Kidney (tissue), 14 donors: Measurements from ENCODE around the gene DUSP23. TPM values are rescaled to one million over a fixed set of nuclear protein-coding genes. Genes with fewer than 3 reads are reported as not detected.

Experiments
- DNase-seq, 5 donors: peaks; one replicate each; pipeline ENCODE4 v3.0.0-alpha.2; 2013 to 2020
- FAIRE-seq: peaks from 2 replicates; lab custom pipeline; 2012; peaks lifted over from hg19 to GRCh38; lab: Jason Lieb, UNC
- H3K27ac ChIP-seq, 2 donors: one replicate each; pipeline ENCODE4 v1.7.0; 2013; ENCODE audit warnings: low read depth in 2 of 2, low read length in 2 of 2, inconsistent platforms in 1 of 2
- H3K27me3 ChIP-seq: one replicate; pipeline ENCODE4 v1.7.1; 2013; ENCODE audit warnings: low read length, inconsistent platforms; ENCODE audit not compliant: control insufficient read depth, insufficient read depth
- H3K36me3 ChIP-seq, 3 donors: one replicate each; pipeline versions ENCODE4 v1.7.0 to v1.7.1; 2013; ENCODE audit warnings: low read length in 3 of 3, control low read depth in 1 of 3, inconsistent platforms in 1 of 3; ENCODE audit not compliant: insufficient read depth in 3 of 3, control insufficient read depth in 2 of 3
- H3K4me1 ChIP-seq, 3 donors: one replicate each; pipeline versions ENCODE4 v1.7.0 to v1.7.1; 2013; ENCODE audit warnings: low read length in 3 of 3, inconsistent platforms in 1 of 3, low read depth in 1 of 3; ENCODE audit not compliant: control insufficient read depth in 2 of 3, insufficient read depth in 2 of 3
- H3K4me3 ChIP-seq, 3 donors: one replicate each; pipeline versions ENCODE4 v1.7.0 to v1.8.1; 2013; ENCODE audit warnings: low read length in 3 of 3, control low read depth in 1 of 3, inconsistent platforms in 1 of 3
- H3K9ac ChIP-seq, 3 donors: one replicate each; pipeline versions ENCODE4 v1.7.0 to v1.7.1; 2013; ENCODE audit warnings: low read length in 3 of 3, control low read depth in 1 of 3, inconsistent platforms in 1 of 3
- H3K9me3 ChIP-seq, 3 donors: one replicate each; pipeline versions ENCODE4 v1.7.0 to v1.7.1; 2013; ENCODE audit warnings: low read length in 3 of 3, control low read depth in 1 of 3, inconsistent platforms in 1 of 3; ENCODE audit not compliant: control insufficient read depth in 2 of 3, insufficient read depth in 1 of 3
- CTCF ChIP-seq: IDR thresholded peaks from 3 replicates; pipeline ENCODE4 v1.5.1; 2012; ENCODE audit warnings: mild to moderate bottlenecking, moderate library complexity, borderline replicate concordance; ENCODE audit not compliant: insufficient read depth; ENCODE audit errors: extremely low read depth
- intact Hi-C: fragments of 100-400 bp; cut with DNase I; formaldehyde crosslinking; loops from one replicate; pipeline ENCODE4 v1.11.1; 2022
- polyA plus RNA-seq: library from polyadenylated mRNA; stranded (reverse); fragments of 350-450 nt; fragmentation: Illumina TruSeq; extraction: RNeasy Lipid Tissue Mini Kit (QIAGEN cat#74804); gene quantifications from one replicate; pipeline ENCODE4 v1.2.3, GENCODE V29; 2014; ENCODE audit warnings: low read depth, low replicate concordance; ENCODE audit not compliant: insufficient read depth
- total RNA-seq: library from RNA; stranded (reverse); fragmentation: NEBNext Ultra II Directional; extraction: Animal tissue kit (Norgen Biotek cat#: 25700); gene quantifications from one replicate; pipeline ENCODE4 v1.2.1, GENCODE V29; 2021
- donor health status: control.
- donor health status: control.
- donor health status: control.
- donor health status: control.
- donor health status: control.
- donor health status: DM: yes; HTN: yes; CAD: no.
- donor health status: Normal renal cell carcinoma (clear cell type).

The DUSP23 gene
- total and polyA plus RNA-seq, 2 donors from 2014 or later: 128 to 327 TPM

- Histone ChIP-seq H3K27ac (no peak overlapping the region), H3K36me3 (no peaks in the 10 kb centered on the region), H3K27me3 (no peaks in the 10 kb centered on the region), H3K9me3 (no peaks in the 10 kb centered on the region), H3K4me1 (peaks cover 0 to 2% (median 0%) of the 10 kb centered on the region in 3 donors), H3K9ac (no peak overlapping the region), H3K4me3 (no peak overlapping the region)
- no peak for TF ChIP-seq CTCF
- no peak for FAIRE-seq
- DNase-seq: peak in 1 of 5 donors; percentile 39
- intact Hi-C loops: no loop called here
Observed at GRCh38 chr1:159829822-159830465, 49.2 kb downstream of the DUSP23 start.

GRCh38 chr1:159830722-159831121, 50.0 kb downstream of the DUSP23 start:
- no peak for TF ChIP-seq CTCF
- intact Hi-C loops: no loop called here
- Histone ChIP-seq H3K27ac (no peak overlapping the region), H3K36me3 (no peaks in the 10 kb centered on the region), H3K4me3 (no peak overlapping the region), H3K9ac (no peak overlapping the region), H3K9me3 (no peaks in the 10 kb centered on the region), H3K4me1 (peaks cover 0 to 2% (median 0%) of the 10 kb centered on the region in 3 donors), H3K27me3 (no peaks in the 10 kb centered on the region)
- DNase-seq (no peak), FAIRE-seq (no peak)

GRCh38 chr1:159831412-159832141, 50.8 kb downstream of the DUSP23 start:
- Histone ChIP-seq H3K4me3 (no peak overlapping the region), H3K27ac (no peak overlapping the region), H3K27me3 (no peaks in the 10 kb centered on the region), H3K4me1 (no peaks in the 10 kb centered on the region), H3K9ac (no peak overlapping the region), H3K9me3 (no peaks in the 10 kb centered on the region), H3K36me3 (no peaks in the 10 kb centered on the region)
- FAIRE-seq: no peak
- no peak for DNase-seq
- intact Hi-C loops: no loop called here
- no peak for TF ChIP-seq CTCF

Other genes starting within 250 kb of the DUSP23 start
- not detected for gene OR10J5, start 245.0 kb upstream of the DUSP23 start, total RNA-seq
- not detected for gene OR10J5, start 245.0 kb upstream of the DUSP23 start, polyA plus RNA-seq
- not detected for gene APCS, start 193.1 kb upstream of the DUSP23 start, total RNA-seq
- 1.5 TPM for gene APCS, start 193.1 kb upstream of the DUSP23 start, polyA plus RNA-seq
- gene CRP, start 66.4 kb upstream of the DUSP23 start, total RNA-seq: not detected
- gene CRP, start 66.4 kb upstream of the DUSP23 start, polyA plus RNA-seq: not detected
- 1.4 TPM for gene FCRL6, start 21.4 kb downstream of the DUSP23 start, total RNA-seq
- 0.45 TPM for gene FCRL6, start 21.4 kb downstream of the DUSP23 start, polyA plus RNA-seq
- gene SLAMF8, start 45.9 kb downstream of the DUSP23 start, total RNA-seq: 12.0 TPM
- 1.8 TPM for gene SLAMF8, start 45.9 kb downstream of the DUSP23 start, polyA plus RNA-seq
- not detected for gene VSIG8, start 81.7 kb downstream of the DUSP23 start, total RNA-seq
- 8.1 TPM for gene VSIG8, start 81.7 kb downstream of the DUSP23 start, polyA plus RNA-seq
- gene CFAP45, start 119.2 kb downstream of the DUSP23 start, total RNA-seq: 1.0 TPM
- 14.2 TPM for gene CFAP45, start 119.2 kb downstream of the DUSP23 start, polyA plus RNA-seq
- gene TAGLN2, start 144.5 kb downstream of the DUSP23 start, total RNA-seq: 358 TPM
- 223 TPM for gene TAGLN2, start 144.5 kb downstream of the DUSP23 start, polyA plus RNA-seq
- 0.88 TPM for gene IGSF9, start 164.7 kb downstream of the DUSP23 start, total RNA-seq
- 1.3 TPM for gene IGSF9, start 164.7 kb downstream of the DUSP23 start, polyA plus RNA-seq
- not detected for gene SLAMF9, start 173.3 kb downstream of the DUSP23 start, total RNA-seq
- gene SLAMF9, start 173.3 kb downstream of the DUSP23 start, polyA plus RNA-seq: not detected